ENCODE results near the gene CYP46A1.

DNA sequence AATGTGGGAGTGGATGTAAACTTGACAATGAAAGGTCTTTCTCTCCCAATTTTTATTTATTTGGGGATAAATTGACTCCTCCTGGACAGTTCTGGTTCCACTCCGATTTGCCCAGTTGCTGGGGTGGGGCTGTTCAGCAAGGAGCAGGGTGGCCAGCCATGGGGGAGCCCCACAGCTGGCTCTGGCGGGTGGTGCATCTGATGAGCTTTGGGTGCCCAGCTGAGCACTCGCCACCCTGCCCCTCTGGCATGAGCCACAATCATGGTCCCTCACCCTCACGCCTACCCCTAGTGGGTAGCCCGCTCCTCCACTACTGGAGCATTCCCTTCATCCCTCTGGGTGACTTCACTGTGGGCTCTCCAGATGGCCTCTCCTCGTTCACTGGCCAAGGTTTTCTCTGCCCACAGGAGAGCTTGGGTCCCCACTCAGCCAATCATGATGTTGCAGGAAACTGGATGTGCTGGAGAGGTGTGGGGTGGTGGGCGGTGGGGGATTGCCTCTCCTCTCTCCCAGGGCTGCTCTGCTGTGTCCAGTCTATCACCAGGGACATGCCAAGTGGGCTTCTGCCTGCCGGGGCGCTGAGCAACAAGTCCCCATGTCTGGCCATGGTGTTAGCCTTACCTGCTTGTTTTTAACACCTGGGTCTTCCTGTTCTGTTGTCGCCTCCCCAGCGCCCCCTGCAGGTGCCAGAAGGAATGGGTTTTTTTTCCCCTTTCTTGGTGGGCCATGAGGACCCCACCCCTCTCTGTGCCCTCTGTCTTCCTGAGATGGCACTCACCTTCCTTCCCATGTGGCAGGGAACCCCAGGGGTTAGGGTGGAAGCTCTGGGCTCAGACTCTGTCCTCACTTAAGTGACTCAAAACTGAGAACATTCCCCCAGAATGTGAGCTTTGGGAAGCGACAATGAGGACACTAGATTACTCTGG, 3.4 kb downstream of the CYP46A1 start:
- no peak for TF ChIP-seq TAF1 (IDR thresholded peaks at IDR 0.05; ENCODE audit: low read depth)
- TF ChIP-seq, protein P1, sequence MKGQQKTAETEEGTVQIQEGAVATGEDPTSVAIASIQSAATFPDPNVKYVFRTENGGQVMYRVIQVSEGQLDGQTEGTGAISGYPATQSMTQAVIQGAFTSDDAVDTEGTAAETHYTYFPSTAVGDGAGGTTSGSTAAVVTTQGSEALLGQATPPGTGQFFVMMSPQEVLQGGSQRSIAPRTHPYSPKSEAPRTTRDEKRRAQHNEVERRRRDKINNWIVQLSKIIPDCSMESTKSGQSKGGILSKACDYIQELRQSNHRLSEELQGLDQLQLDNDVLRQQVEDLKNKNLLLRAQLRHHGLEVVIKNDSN (IDR thresholded peaks at IDR 0.05), result no peak
- peak; percentile 60 for TF ChIP-seq RAD21 (IDR thresholded peaks at IDR 0.05; ENCODE audit: low read depth)
- TF ChIP-seq, protein P2, sequence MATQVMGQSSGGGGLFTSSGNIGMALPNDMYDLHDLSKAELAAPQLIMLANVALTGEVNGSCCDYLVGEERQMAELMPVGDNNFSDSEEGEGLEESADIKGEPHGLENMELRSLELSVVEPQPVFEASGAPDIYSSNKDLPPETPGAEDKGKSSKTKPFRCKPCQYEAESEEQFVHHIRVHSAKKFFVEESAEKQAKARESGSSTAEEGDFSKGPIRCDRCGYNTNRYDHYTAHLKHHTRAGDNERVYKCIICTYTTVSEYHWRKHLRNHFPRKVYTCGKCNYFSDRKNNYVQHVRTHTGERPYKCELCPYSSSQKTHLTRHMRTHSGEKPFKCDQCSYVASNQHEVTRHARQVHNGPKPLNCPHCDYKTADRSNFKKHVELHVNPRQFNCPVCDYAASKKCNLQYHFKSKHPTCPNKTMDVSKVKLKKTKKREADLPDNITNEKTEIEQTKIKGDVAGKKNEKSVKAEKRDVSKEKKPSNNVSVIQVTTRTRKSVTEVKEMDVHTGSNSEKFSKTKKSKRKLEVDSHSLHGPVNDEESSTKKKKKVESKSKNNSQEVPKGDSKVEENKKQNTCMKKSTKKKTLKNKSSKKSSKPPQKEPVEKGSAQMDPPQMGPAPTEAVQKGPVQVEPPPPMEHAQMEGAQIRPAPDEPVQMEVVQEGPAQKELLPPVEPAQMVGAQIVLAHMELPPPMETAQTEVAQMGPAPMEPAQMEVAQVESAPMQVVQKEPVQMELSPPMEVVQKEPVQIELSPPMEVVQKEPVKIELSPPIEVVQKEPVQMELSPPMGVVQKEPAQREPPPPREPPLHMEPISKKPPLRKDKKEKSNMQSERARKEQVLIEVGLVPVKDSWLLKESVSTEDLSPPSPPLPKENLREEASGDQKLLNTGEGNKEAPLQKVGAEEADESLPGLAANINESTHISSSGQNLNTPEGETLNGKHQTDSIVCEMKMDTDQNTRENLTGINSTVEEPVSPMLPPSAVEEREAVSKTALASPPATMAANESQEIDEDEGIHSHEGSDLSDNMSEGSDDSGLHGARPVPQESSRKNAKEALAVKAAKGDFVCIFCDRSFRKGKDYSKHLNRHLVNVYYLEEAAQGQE (IDR thresholded peaks at IDR 0.05; ENCODE audit: low read depth), result no peak
- TF ChIP-seq NFIC (IDR thresholded peaks at IDR 0.05), result no peak
- no peak for TF ChIP-seq YY1 (IDR thresholded peaks at IDR 0.05; ENCODE audit: low read depth)
- TF ChIP-seq EP300 (IDR thresholded peaks at IDR 0.05; ENCODE audit: borderline replicate concordance), result no peak
- TF ChIP-seq, protein P3, sequence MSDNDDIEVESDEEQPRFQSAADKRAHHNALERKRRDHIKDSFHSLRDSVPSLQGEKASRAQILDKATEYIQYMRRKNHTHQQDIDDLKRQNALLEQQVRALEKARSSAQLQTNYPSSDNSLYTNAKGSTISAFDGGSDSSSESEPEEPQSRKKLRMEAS (IDR thresholded peaks at IDR 0.05), result no peak
- no peak for TF ChIP-seq TEAD4 (IDR thresholded peaks at IDR 0.05)
- TF ChIP-seq EGR1 (IDR thresholded peaks at IDR 0.05), result no peak
- TF ChIP-seq CEBPB (IDR thresholded peaks at IDR 0.05), result no peak
- TF ChIP-seq ZBTB7A (IDR thresholded peaks at IDR 0.05; ENCODE audit: low read depth), result peak; percentile 100
- TF ChIP-seq TCF12 (IDR thresholded peaks at IDR 0.05; ENCODE audit: low read depth), result no peak
